HCT116 (cell line): Measurements from ENCODE around the gene MMP28. TPM values are rescaled to one million over a fixed set of nuclear protein-coding genes. Genes with fewer than 3 reads are reported as not detected.

Source experiments
- ATAC-seq: fragments of 200-7000 bp; cut with Tn5 transposase; 2 replicates; pipeline ENCODE4 v1.9.1; 2020; ENCODE audit warnings: mild to moderate bottlenecking, moderate library complexity
- BruUV-seq: library from RNA; stranded (reverse); fragments of 400-500 nt; replicated peaks from 2 replicates; lab custom pipeline; 2021; lab: Mats Ljungman, UMichigan
- CTCF ChIA-PET: fragments of 300-600 bp; sonication (Branson Sonifier 250); formaldehyde crosslinking; loops from one replicate; lab custom pipeline; 2021; ENCODE audit warnings: antibody characterized with exemption; lab: Charles Lee
- POLR2A ChIA-PET: fragments of 300-600, 350-600 bp; sonication (Branson Sonifier 250); formaldehyde crosslinking; loops from one replicate; lab custom pipeline; 2021; ENCODE audit warnings: antibody characterized with exemption; lab: Charles Lee
- RAD21 ChIA-PET, 2 experiments: fragments of 300-600 bp; sonication (Branson Sonifier 250); formaldehyde crosslinking; loops; one replicate each; lab custom pipeline; 2023; ENCODE audit warnings: low total read pairs in 2 of 2; ENCODE audit not compliant: uncharacterized antibody in 2 of 2, unreplicated experiment in 2 of 2, low non-redundant PET in 1 of 2; lab: Charles Lee
- DNase-seq: peaks from one replicate; pipeline ENCODE4 v3.0.0-alpha.2; 2010; ENCODE audit warnings: low read depth, low spot score
- H2AFZ ChIP-seq: fragments of 200-600 bp; shearing (Covaris generic), sonication (generic); 2 replicates; pipeline ENCODE4 v1.6.1; 2017; ENCODE audit warnings: low read depth, mixed run types, mixed read lengths, antibody characterized with exemption, low read length; ENCODE audit not compliant: poor library complexity, severe bottlenecking
- H3K27ac ChIP-seq: 2 replicates; pipeline ENCODE4 v1.5.1; 2012; ENCODE audit warnings: low read depth, low read length
- H3K27me3 ChIP-seq: fragments of 200-600 bp; sonication (generic); 2 replicates; pipeline ENCODE4 v1.6.1; 2016; ENCODE audit warnings: mixed run types, low read length, mixed read lengths; ENCODE audit not compliant: insufficient read depth
- H3K36me3 ChIP-seq, 2 experiments: fragments of 200-500 bp in 1 of 2; fragments of 200-600 bp in 1 of 2; sonication (Bioruptor generic) in 1 of 2; sonication (generic) in 1 of 2; 2 replicates each; pipeline versions ENCODE4 v1.5.1 to v1.6.1; 2014 to 2016; ENCODE audit warnings: low read length in 2 of 2, inconsistent platforms in 1 of 2, mixed read lengths in 1 of 2, mixed run types in 1 of 2; ENCODE audit not compliant: insufficient read depth in 2 of 2, control insufficient read depth in 1 of 2
- H3K4me1 ChIP-seq, 2 experiments: fragments of 200-600 bp in 1 of 2; sonication (generic) in 1 of 2; 2 replicates each; pipeline versions ENCODE4 v1.5.1 to v1.6.1; 2012 to 2017; ENCODE audit warnings: low read length in 2 of 2, inconsistent platforms in 1 of 2, mild to moderate bottlenecking in 1 of 2, mixed read lengths in 1 of 2, mixed run types in 1 of 2, moderate library complexity in 1 of 2; ENCODE audit not compliant: insufficient read depth in 2 of 2, control insufficient read depth in 1 of 2
- H3K4me2 ChIP-seq: fragments of 200-600 bp; sonication (generic); 2 replicates; pipeline ENCODE4 v1.6.1; 2017; ENCODE audit warnings: mixed run types, low read length, mixed read lengths
- H3K4me3 ChIP-seq, 2 experiments: fragments of 200-600 bp in 1 of 2; sonication (generic) in 1 of 2; replicated peaks in 1 of 2; 2 replicates each; pipeline ENCODE4 v1.5.1; 2011 to 2016; ENCODE audit warnings: low read length in 2 of 2, control low read depth in 1 of 2, low read depth in 1 of 2, mild to moderate bottlenecking in 1 of 2, mixed read lengths in 1 of 2, mixed run types in 1 of 2
- H3K79me2 ChIP-seq: fragments of 200-600 bp; sonication (generic); 2 replicates; pipeline ENCODE4 v1.6.1; 2017; ENCODE audit warnings: mild to moderate bottlenecking, mixed run types, low read length, moderate library complexity, mixed read lengths; ENCODE audit not compliant: insufficient read depth
- H3K9ac ChIP-seq: fragments of 200-600 bp; sonication (generic); 2 replicates; pipeline ENCODE4 v1.6.1; 2016; ENCODE audit warnings: low read length, mixed read lengths
- H3K9me2 ChIP-seq: fragments of 200-600 bp; sonication (generic), shearing (Covaris generic); 2 replicates; pipeline ENCODE4 v1.6.1; 2017; ENCODE audit warnings: mixed run types, mild to moderate bottlenecking, moderate library complexity; ENCODE audit not compliant: insufficient read depth
- H3K9me3 ChIP-seq, 2 experiments: fragments of 200-500 bp in 1 of 2; fragments of 200-600 bp in 1 of 2; sonication (Bioruptor generic) in 1 of 2; sonication (generic) in 1 of 2; 2 replicates each; pipeline ENCODE4 v1.6.1; 2014 to 2017; ENCODE audit warnings: low read length in 2 of 2, mixed read lengths in 2 of 2, inconsistent platforms in 1 of 2, low read depth in 1 of 2, mild to moderate bottlenecking in 1 of 2, mixed run types in 1 of 2, moderate library complexity in 1 of 2; ENCODE audit not compliant: control insufficient read depth in 1 of 2, insufficient read depth in 1 of 2
- H4K20me1 ChIP-seq: fragments of 200-600 bp; sonication (generic), shearing (Covaris generic); 2 replicates; pipeline ENCODE4 v1.6.1; 2017; ENCODE audit warnings: mixed run types, mild to moderate bottlenecking, moderate library complexity; ENCODE audit not compliant: insufficient read depth
- CBX3 ChIP-seq: IDR thresholded peaks from 2 replicates; pipeline ENCODE4 v1.6.1; 2012; ENCODE audit warnings: low read depth
- CTCF ChIP-seq, 3 experiments: fragments of 200-600 bp in 1 of 3; sonication (generic) in 1 of 3; IDR thresholded peaks in 2 of 3; conservative IDR thresholded peaks in 1 of 3; 2 replicates each; pipeline ENCODE4 v1.5.1; 2012 to 2017; ENCODE audit warnings: low read depth in 2 of 3, low read length in 2 of 3, antibody characterized with exemption in 1 of 3, borderline replicate concordance in 1 of 3, control low read depth in 1 of 3, mild to moderate bottlenecking in 1 of 3, mixed read lengths in 1 of 3, mixed run types in 1 of 3, moderate library complexity in 1 of 3; ENCODE audit not compliant: insufficient read depth in 1 of 3
- EGR1 ChIP-seq: IDR thresholded peaks from 2 replicates; pipeline ENCODE4 v1.6.1; 2012; ENCODE audit warnings: low read depth
- JUND ChIP-seq: IDR thresholded peaks from 2 replicates; pipeline ENCODE4 v1.6.1; 2012
- POLR2A ChIP-seq: IDR thresholded peaks from 2 replicates; pipeline ENCODE4 v1.7.0; 2011; ENCODE audit warnings: borderline replicate concordance; ENCODE audit not compliant: insufficient read depth, insufficient read length; ENCODE audit errors: extremely low read depth
- RAD21 ChIP-seq: IDR thresholded peaks from 2 replicates; pipeline ENCODE4 v1.6.1; 2012; ENCODE audit warnings: low read depth, mild to moderate bottlenecking
- SP1 ChIP-seq: IDR thresholded peaks from 2 replicates; pipeline ENCODE4 v1.6.1; 2012; ENCODE audit warnings: low read depth
- TCF7L2 ChIP-seq: IDR thresholded peaks from 2 replicates; pipeline ENCODE4 v1.7.0; 2011; ENCODE audit warnings: borderline replicate concordance, inconsistent platforms; ENCODE audit not compliant: insufficient read depth, insufficient read length; ENCODE audit errors: extremely low read depth
- ZFX ChIP-seq: fragments of 450-650 bp; IDR thresholded peaks from 2 replicates; pipeline ENCODE4 v1.6.1; 2017
- intact Hi-C: fragments of 100-400 bp; cut with micrococcal nuclease; formaldehyde crosslinking; loops from 2 replicates; pipeline ENCODE4 v1.10.0; 2022
- total RNA-seq: library from RNA; stranded (reverse); gene quantifications from one replicate; pipeline ENCODE4 v1.2.1, GENCODE V29; 2021; ENCODE audit not compliant: unreplicated experiment

The MMP28 gene
- total RNA-seq, 1 experiment from 2014 or later, result 2.6 TPM

- RAD21 ChIA-PET, result no interaction called here
- Histone ChIP-seq H3K27me3 (no peaks in the 10 kb centered on the region), H3K9ac (no peak overlapping the region), H3K27ac (no peak overlapping the region), H4K20me1 (no peaks in the 10 kb centered on the region), H3K4me3 (no peak overlapping the region), H3K4me2 (no peak overlapping the region), H2AFZ (no peak overlapping the region), H3K4me1 (no peaks in the 10 kb centered on the region), H3K79me2 (no peaks in the 10 kb centered on the region), H3K9me2 (no peaks in the 10 kb centered on the region), H3K36me3 (no peaks in the 10 kb centered on the region), H3K9me3 (no peaks in the 10 kb centered on the region)
- CTCF ChIA-PET, result no interaction called here
- DNase-seq (no peak), ATAC-seq (no peak; the same call in 1 of the 2 replicates)
- TF ChIP-seq JUND, result no peak
- 0 out of 6 replicates have a peak, but pooled peaks of 1 of the 3 experiments have one; percentile 4 for TF ChIP-seq CTCF (IDR thresholded peaks at IDR 0.05 in 2 of 3, conservative IDR thresholded peaks at IDR 0.05 in 1 of 3; ENCODE audit: borderline replicate concordance in 1 of 3, insufficient read depth in 1 of 3, low read depth in 2 of 3, low read length in 2 of 3)
- POLR2A ChIA-PET, result no interaction called here
- intact Hi-C loops, result loop anchor here (10.0 kb wide), 2 partner anchors 1196 to 1316 kb away; no protein-coding TSS in a partner anchor
- no TSS peak for BruUV-seq
These were observed 54.2 kb downstream of the MMP28 start for GRCh38 chr17:35740997-35741931.

GRCh38 chr17:35740216-35740615 is 55.2 kb downstream of the MMP28 start:
- intact Hi-C loops, result loop anchor here (10.0 kb wide), 2 partner anchors 1195 to 1315 kb away; no protein-coding TSS in a partner anchor
- DNase-seq (no peak), ATAC-seq (no peak)
- no peak overlapping the region for H3K4me2 ChIP-seq
- H2AFZ ChIP-seq, result no peak overlapping the region
- no peak overlapping the region for H3K4me3 ChIP-seq
- CTCF ChIA-PET, result interaction anchor here (1.1 kb wide), 1 partner anchor 24 kb away, joined by 3 read pairs; no protein-coding TSS in a partner anchor
- no TSS peak for BruUV-seq
- no peaks in the 10 kb centered on the region for H3K9me2 ChIP-seq
- POLR2A ChIA-PET, result no interaction called here
- no peaks in the 10 kb centered on the region for H3K36me3 ChIP-seq
- H3K4me1 ChIP-seq, result no peaks in the 10 kb centered on the region
- no peaks in the 10 kb centered on the region for H4K20me1 ChIP-seq
- H3K9me3 ChIP-seq, result no peaks in the 10 kb centered on the region
- H3K79me2 ChIP-seq, result no peaks in the 10 kb centered on the region
- H3K27me3 ChIP-seq, result no peaks in the 10 kb centered on the region
- H3K27ac ChIP-seq, result no peak overlapping the region
- RAD21 ChIA-PET, result no interaction called here
- H3K9ac ChIP-seq, result no peak overlapping the region
- TF ChIP-seq CTCF (IDR thresholded peaks at IDR 0.05 in 2 of 3, conservative IDR thresholded peaks at IDR 0.05 in 1 of 3; ENCODE audit: borderline replicate concordance in 1 of 3, insufficient read depth in 1 of 3, low read depth in 2 of 3, low read length in 2 of 3) (no peak), JUND (no peak), EGR1 (no peak), SP1 (no peak), CBX3 (no peak), RAD21 (no peak), ZFX (no peak), TCF7L2 (no peak), POLR2A (no peak)
